ENCODE measurements around the gene CPSF4.

- TF ChIP-seq HDGF (IDR thresholded peaks at IDR 0.05; ENCODE audit: borderline replicate concordance) (no peak), FOXM1 (IDR thresholded peaks at IDR 0.05; ENCODE audit: borderline replicate concordance) (no peak), BHLHE40 (IDR thresholded peaks at IDR 0.05; ENCODE audit: borderline replicate concordance) (no peak), TARDBP (IDR thresholded peaks at IDR 0.05) (no peak)
Measured at GRCh38 chr7:99468336-99468918, 29.7 kb downstream of the CPSF4 start.
